ENCODE results near the gene CANX.

The CANX gene

DNA sequence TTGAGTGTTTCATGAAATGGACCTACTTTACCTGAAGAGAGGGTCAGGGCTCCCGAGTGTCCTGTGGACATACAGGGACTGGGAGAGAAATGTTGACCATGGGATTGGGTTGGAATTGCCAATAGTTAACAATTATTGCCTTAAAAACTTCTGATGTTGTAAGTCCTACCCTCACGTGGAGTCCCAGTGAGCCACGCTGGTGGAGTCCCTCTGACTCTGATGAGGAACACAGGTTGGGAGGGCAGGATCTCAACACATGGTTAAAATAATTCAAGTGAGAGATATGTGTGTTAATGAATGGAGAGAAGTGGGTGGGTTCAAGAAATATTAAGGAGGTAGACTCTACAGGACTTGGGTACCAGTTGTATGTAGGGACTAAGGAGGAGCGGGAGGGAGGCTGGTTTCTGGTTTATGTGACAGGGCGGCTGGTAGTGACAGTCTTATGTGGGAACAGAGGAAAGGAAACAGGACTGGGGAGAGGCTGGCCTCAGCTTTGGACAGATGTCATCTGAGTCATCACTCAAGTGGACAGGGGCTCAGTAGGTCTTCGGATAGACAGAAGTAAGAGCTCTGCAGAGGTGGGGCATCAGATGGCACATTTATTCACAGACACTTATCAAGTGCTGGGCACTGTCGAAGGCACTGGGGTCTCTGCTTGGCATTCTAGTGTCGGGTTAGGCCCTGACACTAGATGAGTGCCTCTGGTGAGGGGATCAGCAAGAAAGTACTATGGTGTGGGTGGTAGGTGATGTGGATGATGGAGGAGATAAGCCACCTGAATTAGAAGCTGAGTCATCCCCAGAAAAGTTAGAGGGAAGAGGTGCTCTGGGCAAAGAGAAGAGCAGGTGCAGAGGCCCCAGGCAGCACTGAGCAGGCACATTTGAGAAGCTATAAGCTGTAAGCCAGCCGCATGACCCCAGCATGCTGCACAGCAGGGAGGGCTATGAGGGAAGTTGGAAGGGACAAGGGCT lies 61.1 kb downstream of the CANX start:
- no peak for DNase-seq

DNA sequence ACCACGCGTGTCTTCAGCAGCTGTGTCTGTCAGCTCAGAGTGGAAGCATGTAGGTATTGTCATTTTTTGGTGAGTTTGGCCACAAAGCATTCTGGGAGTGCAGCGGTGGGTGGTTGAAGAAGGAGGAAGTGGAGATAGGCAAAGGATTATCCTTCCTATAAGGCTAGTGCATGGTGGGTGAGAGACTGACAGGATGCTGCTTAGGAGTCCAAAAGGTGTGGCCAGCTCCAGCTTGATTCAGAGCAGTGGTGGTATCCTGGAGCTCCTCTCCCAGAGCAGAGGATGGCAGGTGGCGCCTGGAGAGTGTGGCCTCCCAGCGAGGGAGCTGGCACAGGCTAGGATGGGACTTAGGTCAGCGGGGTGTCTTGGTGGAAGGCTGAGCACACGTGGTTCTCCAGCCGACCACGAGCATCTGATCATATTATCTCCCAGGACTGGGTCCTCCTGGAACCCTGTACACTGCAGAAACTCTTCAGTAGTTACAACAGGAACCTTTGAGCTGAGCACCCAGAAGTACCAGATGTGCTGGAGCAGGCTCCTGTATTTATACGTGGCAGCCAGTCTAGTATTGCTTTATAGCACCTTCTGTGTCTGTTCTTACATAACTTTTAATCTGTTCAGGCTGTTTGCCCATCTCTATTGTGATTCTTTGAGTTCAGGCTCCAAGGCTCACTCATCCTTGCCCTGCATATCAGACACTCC lies 63.5 kb downstream of the CANX start:
- DNase-seq: peak; percentile 39

DNA sequence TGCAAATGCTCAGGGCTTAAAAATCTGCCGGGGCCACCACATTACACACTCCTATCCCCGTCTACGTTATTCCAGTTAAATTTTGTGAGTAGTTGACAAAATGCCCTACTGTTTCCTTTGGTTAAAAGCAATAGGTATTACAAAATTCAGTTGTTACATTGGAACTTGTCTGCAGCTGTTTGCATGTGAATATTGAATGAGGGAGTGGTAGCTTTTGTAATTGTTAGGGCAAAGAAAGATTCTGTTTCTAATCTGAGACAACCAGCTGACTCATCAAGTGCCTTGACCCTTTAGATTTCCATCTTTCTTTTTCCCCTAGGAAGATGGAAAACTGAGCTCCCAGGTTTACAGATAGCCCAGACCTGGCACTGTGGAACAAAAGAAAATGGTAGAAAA lies 64.0 kb downstream of the CANX start:
- DNase-seq: no peak

DNA sequence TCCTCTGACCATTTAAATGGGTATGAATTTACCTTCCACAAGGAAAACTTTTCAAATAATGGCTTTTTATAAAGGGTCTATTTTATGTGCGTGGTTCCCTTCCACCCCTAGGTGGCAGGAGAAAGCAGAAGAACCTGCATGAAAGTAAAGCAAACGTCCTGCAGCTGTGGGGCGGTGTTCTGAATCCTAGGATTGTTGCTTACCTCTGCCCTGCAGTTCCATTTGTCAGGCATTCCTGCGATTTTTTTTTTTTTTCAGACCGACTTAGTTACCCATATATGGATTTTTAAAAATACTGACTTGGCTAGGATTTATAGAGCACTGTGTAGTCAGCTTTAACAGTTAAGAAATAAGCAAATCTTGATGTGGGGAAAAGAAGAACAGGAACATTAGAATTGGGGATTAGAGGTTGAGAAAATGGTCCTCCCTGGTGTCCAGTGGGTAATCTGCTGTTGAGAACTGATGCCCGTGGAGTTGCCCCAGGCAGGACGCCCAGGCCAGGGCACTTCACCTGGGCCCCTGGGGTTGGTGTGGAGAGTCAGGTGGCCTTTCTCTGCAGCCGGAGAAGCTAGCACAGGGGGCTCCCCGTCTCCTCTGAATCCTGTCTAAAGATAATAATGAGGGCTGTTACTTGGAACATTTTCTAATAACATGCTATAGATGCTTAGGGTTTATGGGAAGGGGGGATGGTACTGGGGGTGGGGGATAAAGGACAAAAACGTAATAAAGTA lies 64.6 kb downstream of the CANX start:
- DNase-seq: peak; percentile 72

DNA sequence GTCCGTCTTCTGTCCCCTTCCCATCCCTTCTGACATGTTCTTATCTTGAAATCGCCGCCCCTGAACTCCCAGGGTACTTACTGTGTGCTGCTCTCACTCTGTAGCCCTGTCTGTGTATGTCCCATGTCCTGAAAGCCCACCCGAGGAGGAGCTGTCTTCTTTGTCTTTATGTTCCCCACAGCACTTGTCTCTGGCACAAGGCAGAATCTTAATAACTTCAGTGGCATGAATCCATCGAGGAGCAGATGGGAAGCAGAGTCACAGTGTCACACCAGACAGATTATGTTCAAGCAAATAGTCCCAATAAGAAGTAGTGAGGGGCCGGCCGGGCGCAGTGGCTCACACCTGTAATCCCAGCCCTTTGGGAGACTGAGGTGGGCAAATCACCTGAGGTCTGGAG lies 65.3 kb downstream of the CANX start:
- DNase-seq: no peak

DNA sequence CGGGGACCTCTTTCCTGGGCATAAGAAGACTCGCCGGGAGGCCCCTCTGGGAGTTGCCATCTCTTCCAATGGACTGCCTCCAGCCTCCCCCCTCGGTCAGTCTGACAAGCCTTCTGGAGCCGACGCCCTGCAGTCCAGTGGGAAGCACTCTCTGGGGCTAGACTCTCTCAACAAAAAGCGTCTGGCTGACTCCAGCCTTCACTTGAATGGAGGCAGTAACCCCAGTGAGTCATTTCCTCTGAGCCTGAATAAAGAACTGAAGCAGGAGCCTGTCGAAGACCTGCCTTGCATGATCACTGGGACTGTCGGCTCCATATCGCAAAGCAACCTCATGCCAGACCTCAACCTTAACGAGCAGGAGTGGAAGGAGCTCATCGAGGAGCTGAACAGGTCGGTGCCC lies 66.6 kb downstream of the CANX start:
- DNase-seq: no peak

DNA sequence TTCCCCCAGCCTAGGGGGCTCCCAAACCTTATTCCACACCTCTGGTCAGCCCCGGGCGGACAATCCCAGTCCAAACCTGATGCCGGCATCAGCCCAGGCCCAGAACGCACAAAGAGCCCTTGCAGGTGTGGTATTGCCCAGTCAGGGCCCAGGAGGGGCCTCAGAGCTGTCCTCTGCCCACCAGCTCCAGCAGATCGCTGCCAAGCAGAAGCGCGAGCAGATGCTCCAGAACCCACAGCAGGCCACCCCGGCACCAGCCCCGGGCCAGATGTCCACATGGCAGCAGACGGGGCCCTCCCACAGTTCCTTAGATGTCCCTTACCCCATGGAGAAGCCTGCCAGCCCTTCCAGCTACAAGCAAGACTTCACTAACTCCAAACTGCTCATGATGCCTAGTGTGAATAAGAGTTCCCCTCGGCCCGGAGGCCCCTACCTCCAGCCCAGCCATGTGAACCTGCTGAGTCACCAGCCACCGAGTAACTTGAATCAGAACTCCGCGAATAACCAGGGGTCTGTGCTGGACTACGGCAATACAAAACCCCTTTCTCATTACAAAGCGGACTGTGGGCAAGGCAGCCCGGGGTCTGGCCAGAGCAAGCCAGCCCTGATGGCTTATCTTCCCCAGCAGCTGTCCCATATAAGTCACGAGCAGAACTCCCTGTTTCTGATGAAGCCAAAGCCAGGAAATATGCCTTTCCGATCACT lies 67.4 kb downstream of the CANX start:
- no peak for DNase-seq

DNA sequence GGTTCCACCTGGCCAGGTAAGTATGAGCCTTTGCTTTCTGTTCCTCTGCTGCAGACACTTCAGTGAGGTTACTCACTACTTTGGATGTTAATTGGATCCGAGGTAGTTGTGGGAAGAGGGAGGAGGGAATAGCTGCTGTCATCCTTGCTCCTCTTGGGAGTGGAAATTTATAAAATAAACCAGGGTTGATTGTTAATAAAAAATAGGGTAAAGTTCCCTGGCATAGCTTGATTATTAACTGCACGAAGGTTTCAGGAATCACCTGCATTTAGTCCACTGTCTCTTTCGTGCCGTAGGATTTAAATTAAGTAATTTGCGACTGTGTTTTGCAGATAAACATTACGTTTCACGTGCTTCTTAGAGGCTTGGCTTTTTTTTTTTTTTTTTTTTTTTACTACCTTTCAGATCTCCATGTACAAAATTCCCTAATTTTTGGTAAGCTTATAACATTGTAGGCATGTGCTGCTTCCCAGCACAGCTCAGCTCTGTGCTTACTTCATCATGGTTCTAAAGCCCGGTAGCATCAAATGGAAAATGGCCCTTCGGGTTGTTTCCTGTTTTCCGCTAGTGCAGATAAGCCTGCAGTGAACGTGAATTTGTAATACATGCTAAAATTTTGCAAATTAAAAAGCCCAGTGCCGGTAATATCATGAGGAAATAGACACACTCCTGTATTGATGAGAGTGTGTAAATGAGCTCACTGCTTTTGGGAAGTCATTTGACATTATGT lies 68.1 kb downstream of the CANX start:
- DNase-seq: no peak

DNA sequence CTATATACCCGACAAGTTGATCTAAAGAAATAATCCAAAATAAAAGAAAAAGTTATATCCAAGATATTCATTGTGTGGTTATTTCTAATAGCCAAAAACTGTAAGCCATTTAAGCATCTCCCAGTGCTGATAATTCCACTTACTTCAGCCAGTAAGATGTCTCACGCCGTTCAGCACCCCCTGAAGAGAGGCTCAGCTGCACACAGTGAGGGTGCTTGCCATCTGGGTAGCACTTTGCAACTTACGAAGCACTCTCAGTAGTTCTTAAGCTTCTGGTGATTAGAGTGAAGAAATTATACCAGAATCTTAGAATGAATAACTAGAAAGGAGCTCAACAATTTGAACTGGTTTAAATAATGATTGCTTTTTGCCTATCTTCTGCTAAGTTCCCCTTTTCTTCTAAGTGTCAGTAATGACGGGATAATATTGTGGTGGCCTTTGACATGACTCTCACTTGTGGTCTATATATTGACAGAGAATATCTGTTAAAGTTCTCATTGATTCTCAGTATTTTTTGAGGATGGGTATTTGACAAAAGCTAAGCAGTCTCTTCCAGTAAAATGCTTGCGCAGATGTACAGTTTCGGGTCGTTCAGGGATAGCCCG lies 68.8 kb downstream of the CANX start:
- DNase-seq: no peak

DNA sequence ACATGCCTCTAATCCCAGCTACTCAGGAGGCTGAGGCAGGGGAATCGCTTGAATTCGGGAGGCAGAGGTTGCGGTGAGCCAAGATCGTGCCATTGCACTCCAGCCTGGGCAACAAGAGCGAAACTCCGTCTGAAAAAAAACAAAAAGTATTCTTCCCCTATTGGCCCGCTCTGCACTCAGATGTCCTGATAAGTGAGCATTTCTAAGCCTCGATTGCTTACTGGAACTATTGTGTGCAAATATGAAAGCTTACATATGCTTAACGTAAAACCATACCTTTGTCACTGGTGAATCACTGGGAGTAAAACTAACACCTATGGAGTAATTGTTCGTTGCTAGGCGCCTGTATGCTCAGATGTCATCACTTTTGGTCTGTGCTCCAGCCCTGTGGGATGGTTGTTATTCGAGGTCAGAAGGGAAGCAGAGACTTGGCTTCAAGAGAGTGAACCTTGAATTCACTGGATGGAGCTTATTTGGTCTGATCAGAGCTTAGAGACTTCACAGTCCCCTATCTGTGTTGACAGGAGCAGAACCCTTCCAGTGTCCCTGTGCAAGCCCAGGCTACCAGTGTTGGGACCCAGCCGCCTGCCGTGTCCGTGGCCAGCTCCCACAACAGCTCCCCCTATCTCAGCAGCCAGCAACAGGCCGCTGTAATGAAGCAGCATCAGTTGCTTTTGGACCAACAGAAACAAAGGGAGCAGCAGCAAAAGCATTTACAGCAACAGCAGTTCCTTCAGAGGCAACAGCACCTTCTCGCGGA lies 69.7 kb downstream of the CANX start:
- DNase-seq: no peak

DNA sequence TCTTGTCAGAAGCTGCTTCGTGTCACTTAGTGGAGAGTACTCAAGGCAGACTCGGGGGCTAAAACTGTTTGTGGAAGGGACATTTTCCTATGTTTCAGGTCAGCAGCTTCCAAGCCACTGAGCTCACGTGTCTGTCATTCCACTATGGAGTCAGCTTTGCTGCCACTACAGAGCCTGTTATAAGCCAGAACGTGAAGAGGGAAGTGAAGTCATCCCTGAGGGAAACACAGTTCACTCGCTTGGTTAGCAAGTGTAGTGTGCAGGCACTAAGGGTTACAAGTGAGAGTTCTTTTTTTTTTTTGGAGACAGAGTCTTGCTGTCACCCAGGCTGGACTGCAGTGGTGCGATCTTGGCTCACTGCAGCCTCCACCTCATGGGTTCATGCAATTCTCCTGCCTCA lies 70.5 kb downstream of the CANX start:
- DNase-seq: no peak

DNA sequence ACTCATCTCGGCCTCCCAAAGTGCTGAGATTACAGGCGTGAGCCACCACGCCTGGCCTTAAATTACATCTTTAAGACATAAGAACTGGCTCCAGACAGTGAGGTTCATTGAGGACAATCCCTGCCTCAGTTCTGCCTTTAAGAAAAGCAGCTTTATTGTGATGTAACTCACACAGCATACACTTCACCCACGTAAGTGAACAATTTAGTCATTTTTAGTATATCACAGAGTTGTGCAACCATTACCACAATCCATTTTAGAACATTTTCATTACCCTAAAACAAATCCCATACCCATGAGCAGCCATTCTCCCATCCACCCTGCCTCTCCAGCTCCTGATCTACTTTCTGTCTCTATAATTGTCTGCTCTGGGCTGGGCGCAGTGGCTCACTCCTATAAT lies 71.0 kb downstream of the CANX start:
- no peak for DNase-seq

DNA sequence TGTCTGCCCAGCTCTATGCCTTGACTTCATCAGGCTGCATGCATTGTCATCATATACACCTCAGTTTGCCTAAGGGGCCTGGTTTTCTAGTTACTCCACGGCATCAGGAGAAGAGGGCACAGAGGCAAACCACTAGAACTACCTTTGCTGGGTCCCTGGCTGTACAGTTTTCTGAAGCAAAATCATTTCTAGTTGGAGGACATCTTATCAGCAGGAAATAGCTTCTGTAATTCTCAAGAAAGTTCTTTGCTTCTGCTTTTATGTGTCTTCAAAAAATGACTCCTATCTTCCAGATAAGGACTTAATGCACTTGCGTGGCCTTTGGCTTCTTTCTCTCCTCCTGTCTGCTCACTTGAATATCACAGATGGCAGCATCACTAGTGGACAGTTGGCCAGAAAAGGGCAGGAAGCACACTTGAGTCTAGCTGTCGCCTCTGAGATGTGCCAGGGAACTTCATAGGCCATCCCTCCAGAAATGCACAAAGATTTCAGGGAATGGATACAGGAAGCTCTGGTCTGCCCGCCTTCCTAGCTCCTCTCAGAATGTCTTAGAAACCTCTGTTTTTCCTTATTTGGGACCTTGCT lies 72.6 kb downstream of the CANX start:
- DNase-seq: no peak

DNA sequence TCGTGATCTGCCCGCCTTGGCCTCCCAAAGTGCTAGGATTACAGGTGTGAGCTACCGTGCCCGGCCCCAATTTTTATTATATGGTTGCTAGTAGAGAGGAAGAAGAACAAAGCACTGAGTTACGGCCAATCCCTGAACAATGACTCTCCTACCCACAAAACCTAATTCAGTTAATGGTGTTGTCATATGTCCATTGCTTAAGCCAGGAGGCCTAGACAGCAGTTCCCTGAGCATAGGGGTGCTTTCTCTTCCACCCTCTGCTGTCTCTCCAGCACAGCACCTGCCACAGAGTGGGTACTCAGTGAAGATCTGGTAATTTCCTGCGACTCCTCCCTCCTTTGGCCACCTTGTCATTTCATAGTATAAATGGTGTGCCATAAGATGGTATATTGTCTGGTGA lies 73.6 kb downstream of the CANX start:
- no peak for DNase-seq

DNA sequence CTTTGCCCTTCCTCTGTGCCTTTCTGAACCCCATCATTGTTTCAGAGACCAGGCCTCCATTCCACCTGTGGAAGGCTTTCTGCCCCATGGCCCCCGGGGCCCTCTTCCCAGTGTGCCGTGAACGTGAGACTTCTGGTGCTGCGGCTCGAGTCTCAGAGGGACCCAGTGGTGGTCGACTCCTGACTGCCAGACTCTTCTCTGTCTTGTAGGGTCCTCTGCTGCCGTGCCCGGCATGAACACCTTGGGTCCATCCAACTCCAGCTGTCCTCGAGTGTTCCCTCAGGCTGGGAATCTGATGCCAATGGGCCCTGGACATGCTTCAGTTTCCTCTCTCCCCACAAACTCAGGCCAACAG lies 74.9 kb downstream of the CANX start:
- DNase-seq: no peak

DNA sequence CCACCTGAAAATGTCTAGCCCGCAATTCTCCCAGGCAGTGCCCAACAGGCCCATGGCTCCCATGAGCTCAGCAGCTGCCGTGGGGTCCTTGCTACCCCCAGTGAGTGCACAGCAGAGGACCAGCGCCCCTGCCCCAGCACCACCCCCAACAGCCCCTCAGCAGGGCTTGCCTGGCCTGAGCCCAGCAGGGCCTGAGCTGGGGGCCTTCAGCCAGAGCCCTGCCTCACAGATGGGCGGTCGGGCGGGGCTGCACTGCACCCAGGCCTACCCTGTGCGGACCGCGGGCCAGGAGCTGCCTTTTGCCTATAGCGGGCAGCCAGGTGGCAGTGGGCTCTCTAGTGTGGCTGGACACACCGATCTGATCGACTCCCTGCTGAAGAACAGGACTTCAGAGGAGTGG lies 75.7 kb downstream of the CANX start:
- no peak for DNase-seq

DNA sequence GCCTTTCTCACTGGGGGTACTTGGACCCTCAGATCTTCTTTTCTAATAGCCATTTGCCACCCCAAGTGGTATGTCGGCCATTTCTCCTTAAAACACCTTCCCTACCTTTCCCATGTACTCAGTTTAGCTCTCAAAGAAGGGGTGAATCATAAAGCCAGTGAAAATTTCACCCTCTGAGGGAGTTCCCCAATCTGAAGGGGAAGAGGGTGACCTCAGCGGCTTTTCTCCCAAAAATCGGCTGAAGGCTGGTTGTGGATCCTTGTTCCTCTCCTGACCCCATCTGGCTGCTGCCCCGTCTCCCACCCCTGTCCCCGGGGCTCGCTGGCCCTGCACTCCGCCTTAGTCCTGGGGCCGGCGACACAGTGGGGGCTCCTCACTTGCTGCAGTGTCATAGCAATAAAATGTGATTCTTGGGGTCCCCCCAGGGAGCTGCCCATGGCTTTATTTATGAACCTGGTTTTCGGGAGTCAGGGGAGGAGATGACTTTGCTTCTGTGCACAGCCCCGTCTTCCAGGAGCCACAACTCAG lies 77.7 kb downstream of the CANX start:
- no peak for DNase-seq

DNA sequence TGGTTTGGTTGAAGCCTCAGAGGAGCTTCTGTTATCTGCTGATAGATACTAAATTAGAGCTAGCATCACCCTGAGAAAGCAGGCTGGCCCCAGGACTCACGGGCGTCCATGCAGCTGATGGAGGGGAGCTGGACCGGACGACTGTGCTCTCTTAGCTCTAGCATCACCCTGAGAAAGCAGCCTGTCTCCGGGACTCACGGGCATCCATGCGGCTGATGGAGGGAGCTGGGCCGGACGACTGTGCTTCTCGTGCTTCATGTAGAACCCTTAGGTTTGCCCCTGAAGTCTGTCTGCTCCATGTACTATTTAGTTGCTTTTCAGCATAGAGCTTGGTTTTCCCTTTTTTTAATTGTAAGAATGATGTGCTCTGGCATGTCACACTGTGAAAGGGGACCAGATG lies 78.7 kb downstream of the CANX start:
- DNase-seq: no peak

DNA sequence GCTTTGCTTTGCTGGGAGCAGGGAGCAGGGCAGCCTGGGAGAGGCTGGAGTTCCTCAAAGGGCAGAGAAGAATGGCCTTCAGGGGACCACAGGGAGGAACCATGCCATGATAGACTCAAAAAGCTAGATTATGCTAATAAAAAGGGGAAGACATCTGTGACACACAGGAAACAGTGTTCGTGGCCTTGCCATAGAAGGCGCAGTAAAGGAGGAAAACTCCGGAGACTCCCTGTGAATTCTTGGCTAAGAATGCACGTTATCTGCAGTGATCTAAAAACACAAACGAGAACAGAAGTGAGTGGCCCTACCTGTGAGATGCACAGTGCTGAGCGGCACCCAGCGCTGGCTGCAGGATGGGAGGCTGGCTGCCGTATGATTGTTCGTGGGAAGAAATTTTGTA lies 79.1 kb downstream of the CANX start:
- no peak for DNase-seq

DNA sequence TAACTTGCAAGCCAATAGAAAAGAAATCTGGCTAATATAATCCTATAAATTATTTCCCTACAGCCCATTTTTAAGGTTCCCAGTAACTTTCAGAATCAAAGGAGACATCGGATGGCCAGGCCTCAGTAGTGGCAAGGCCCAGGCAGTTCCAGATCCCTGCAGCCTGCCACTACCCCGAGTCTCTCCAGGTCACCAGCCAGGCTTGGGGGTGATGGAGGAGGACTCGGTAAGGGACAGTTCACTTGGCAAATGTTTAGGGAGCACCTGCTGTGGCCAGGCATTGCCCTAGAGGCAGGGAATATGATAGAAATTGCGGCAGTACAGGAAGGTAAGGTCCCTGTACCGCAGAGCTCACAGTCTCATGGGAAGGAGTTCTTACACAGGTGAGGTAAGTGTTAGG lies 79.8 kb downstream of the CANX start:
- DNase-seq: no peak

DNA sequence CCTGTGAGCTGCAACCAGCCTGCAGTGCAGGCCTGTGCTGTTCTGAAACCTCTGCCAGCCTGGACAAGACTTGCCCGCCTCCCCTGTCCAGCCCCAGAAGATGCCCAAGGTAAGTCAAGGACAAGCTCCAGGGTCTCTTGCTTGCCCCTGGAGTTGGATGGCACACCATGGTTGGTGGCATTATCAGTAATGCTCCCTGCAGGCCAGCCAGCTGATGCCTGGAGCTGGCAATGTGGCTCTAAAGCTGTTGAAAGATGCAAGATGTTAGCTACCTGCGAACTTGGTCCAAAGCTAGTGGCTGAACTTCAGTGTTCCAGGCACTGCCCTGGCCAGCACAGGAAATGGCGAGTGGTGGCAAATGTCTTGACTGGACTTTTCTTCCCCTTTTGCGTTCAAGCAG lies 81.1 kb downstream of the CANX start:
- no peak for DNase-seq
